Measurements from ENCODE around the gene TEX11.

DNA sequence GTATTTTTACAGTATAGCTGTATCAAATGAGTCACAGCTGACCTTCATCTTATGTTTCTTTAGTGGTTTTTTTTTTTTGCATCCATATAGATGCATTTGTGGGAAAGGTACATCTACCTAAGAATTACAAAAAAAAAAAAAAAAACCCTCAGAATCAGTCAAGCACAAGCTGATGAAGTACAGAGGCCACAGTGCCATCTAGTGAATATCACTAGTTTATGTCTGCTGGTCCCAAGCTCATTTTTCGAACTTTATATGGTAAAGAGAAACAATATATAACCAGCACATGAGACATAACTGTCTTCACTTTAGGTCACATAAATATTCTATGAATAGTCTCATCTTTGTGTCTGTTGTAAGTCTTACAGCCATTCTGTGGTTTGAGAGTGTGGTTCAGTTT lies 243.8 kb downstream of the TEX11 start:
- TF ChIP-seq, protein P1, sequence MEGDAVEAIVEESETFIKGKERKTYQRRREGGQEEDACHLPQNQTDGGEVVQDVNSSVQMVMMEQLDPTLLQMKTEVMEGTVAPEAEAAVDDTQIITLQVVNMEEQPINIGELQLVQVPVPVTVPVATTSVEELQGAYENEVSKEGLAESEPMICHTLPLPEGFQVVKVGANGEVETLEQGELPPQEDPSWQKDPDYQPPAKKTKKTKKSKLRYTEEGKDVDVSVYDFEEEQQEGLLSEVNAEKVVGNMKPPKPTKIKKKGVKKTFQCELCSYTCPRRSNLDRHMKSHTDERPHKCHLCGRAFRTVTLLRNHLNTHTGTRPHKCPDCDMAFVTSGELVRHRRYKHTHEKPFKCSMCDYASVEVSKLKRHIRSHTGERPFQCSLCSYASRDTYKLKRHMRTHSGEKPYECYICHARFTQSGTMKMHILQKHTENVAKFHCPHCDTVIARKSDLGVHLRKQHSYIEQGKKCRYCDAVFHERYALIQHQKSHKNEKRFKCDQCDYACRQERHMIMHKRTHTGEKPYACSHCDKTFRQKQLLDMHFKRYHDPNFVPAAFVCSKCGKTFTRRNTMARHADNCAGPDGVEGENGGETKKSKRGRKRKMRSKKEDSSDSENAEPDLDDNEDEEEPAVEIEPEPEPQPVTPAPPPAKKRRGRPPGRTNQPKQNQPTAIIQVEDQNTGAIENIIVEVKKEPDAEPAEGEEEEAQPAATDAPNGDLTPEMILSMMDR (optimal IDR thresholded peaks at IDR 0.05 in 1 of 3, IDR thresholded peaks at IDR 0.05 in 1 of 3, conservative IDR thresholded peaks at IDR 0.05 in 1 of 3; ENCODE audit: extremely low read depth in 1 of 3, insufficient read depth in 2 of 3, low read length in 3 of 3), result peak in 2 of 3 experiments; percentile 23 to 32
- TF ChIP-seq EZH2 (IDR thresholded peaks at IDR 0.05; ENCODE audit: low read length), result no peak
